Mesothelial cell of epicardium (in vitro differentiated cells): ENCODE measurements around the gene ATP9A. TPM values are rescaled to one million over a fixed set of nuclear protein-coding genes. Genes with fewer than 3 reads are reported as not detected.
A peak's percentile ranks its signal among the peaks of the same experiment; 100 is the strongest.
"Not testable (repeated sequence)": the region's sequence is repeated elsewhere in the genome, so short reads cannot be mapped to it uniquely, and the experiment has no call there.

Experiments used
- DNase-seq, 2 experiments: peaks; one replicate each; pipeline ENCODE4 v3.0.0; 2021; ENCODE audit warnings: low spot score in 2 of 2; ENCODE audit not compliant: unreplicated experiment in 2 of 2
- H3K27ac Mint-ChIP-seq: 2 replicates; pipeline ENCODE4 v1.8.0; 2021; ENCODE audit warnings: mixed read lengths
- H3K27me3 Mint-ChIP-seq: 2 replicates; pipeline ENCODE4 v1.8.0; 2021; ENCODE audit warnings: low read depth, mixed read lengths
- H3K36me3 Mint-ChIP-seq: 2 replicates; pipeline ENCODE4 v1.8.0; 2021; ENCODE audit warnings: mixed read lengths
- H3K4me1 Mint-ChIP-seq: 2 replicates; pipeline ENCODE4 v1.8.0; 2021; ENCODE audit warnings: mixed read lengths
- H3K4me3 Mint-ChIP-seq: 2 replicates; pipeline ENCODE4 v1.8.0; 2021; ENCODE audit warnings: mild to moderate bottlenecking, moderate library complexity, mixed read lengths
- H3K9me3 Mint-ChIP-seq: 2 replicates; pipeline ENCODE4 v1.8.0; 2021; ENCODE audit warnings: mixed read lengths
- CTCF ChIP-seq: fragments of 200-600 bp; sonication (generic); IDR thresholded peaks from one replicate; pipeline ENCODE4 v1.5.0; 2021; ENCODE audit warnings: antibody characterized with exemption; ENCODE audit not compliant: unreplicated experiment
- total RNA-seq: library from RNA; stranded (reverse); gene quantifications from 3 replicates; pipeline ENCODE4 v1.2.1, GENCODE V29; 2021

The ATP9A gene
- total RNA-seq, 1 donor from 2014 or later: 80.0 TPM

GRCh38 chr20:51759769-51760510, 8.2 kb downstream of the ATP9A start:
- no peak for DNase-seq
- no peaks in the 10 kb centered on the region for H3K9me3 Mint-ChIP-seq

GRCh38 chr20:51758978-51759544, 9.1 kb downstream of the ATP9A start:
- Mint-ChIP-seq H3K4me3 (no peak overlapping the region), H3K27me3 (no peaks in the 10 kb centered on the region), H3K9me3 (no peaks in the 10 kb centered on the region), H3K36me3 (peaks cover 8% of the 10 kb centered on the region), H3K27ac (peak overlapping the region; percentile 17), H3K4me1 (peaks cover 25% of the 10 kb centered on the region)
- DNase-seq: no peak
- no peak for TF ChIP-seq CTCF

More at GRCh38 chr20:51759769-51760510, 8.2 kb downstream of the ATP9A start:
- Mint-ChIP-seq H3K4me1 (peaks cover 25% of the 10 kb centered on the region), H3K27me3 (no peaks in the 10 kb centered on the region), H3K4me3 (no peak overlapping the region), H3K36me3 (peaks cover 9% of the 10 kb centered on the region), H3K27ac (peak overlapping the region; percentile 66)
- TF ChIP-seq CTCF: no peak

GRCh38 chr20:51757226-51757625, 11.0 kb downstream of the ATP9A start:
- H3K27ac Mint-ChIP-seq: no peak overlapping the region
- no peak for TF ChIP-seq CTCF
- no peaks in the 10 kb centered on the region for H3K9me3 Mint-ChIP-seq
- no peaks in the 10 kb centered on the region for H3K27me3 Mint-ChIP-seq
- DNase-seq: no peak
- H3K36me3 Mint-ChIP-seq: peaks cover 8% of the 10 kb centered on the region
- peaks cover 30% of the 10 kb centered on the region for H3K4me1 Mint-ChIP-seq
- no peak overlapping the region for H3K4me3 Mint-ChIP-seq

GRCh38 chr20:51756653-51757052, 11.5 kb downstream of the ATP9A start:
- no peak for TF ChIP-seq CTCF
- Mint-ChIP-seq H3K27ac (no peak overlapping the region), H3K27me3 (no peaks in the 10 kb centered on the region), H3K9me3 (no peaks in the 10 kb centered on the region), H3K36me3 (peaks cover 5% of the 10 kb centered on the region), H3K4me3 (no peak overlapping the region), H3K4me1 (peaks cover 29% of the 10 kb centered on the region)
- DNase-seq: no peak

GRCh38 chr20:51753220-51753619, 15.0 kb downstream of the ATP9A start:
- not testable (repeated sequence) for H3K27ac Mint-ChIP-seq, H3K4me3 Mint-ChIP-seq, H3K36me3 Mint-ChIP-seq, H3K9me3 Mint-ChIP-seq, DNase-seq, H3K27me3 Mint-ChIP-seq
- H3K4me1 Mint-ChIP-seq: peaks cover 15% of the 10 kb centered on the region

- no peaks in the 10 kb centered on the region for H3K9me3 Mint-ChIP-seq
These were observed 15.7 kb downstream of the ATP9A start for GRCh38 chr20:51752343-51752951.

More at GRCh38 chr20:51752343-51752951, 15.7 kb downstream of the ATP9A start:
- no peak for TF ChIP-seq CTCF
- H3K4me3 Mint-ChIP-seq: no peak overlapping the region
- DNase-seq: no peak
- no peaks in the 10 kb centered on the region for H3K36me3 Mint-ChIP-seq
- H3K4me1 Mint-ChIP-seq: peaks cover 9% of the 10 kb centered on the region
- H3K27ac Mint-ChIP-seq: peak overlapping the region; percentile 14
- H3K27me3 Mint-ChIP-seq: no peaks in the 10 kb centered on the region
